D721Med (cell line): ENCODE results near the gene SBDS.
A peak's percentile ranks its signal among the peaks of the same experiment; 100 is the strongest.
"Not testable (repeated sequence)": the region's sequence is repeated elsewhere in the genome, so short reads cannot be mapped to it uniquely, and the experiment has no call there.

Experiments used
- DNase-seq: peaks from one replicate; pipeline ENCODE4 v3.0.0; 2011; ENCODE audit warnings: low spot score; ENCODE audit not compliant: insufficient read length
- FAIRE-seq: peaks from 2 replicates; lab custom pipeline; 2011; peaks lifted over from hg19 to GRCh38; lab: Jason Lieb, UNC
- TF ChIP-seq, protein P1 (sequence below): IDR thresholded peaks from 2 replicates; pipeline ENCODE4 v1.5.1; 2012; ENCODE audit warnings: mild to moderate bottlenecking, control low read depth; ENCODE audit not compliant: insufficient read depth; ENCODE audit errors: missing control alignments

Gene SBDS

DNA sequence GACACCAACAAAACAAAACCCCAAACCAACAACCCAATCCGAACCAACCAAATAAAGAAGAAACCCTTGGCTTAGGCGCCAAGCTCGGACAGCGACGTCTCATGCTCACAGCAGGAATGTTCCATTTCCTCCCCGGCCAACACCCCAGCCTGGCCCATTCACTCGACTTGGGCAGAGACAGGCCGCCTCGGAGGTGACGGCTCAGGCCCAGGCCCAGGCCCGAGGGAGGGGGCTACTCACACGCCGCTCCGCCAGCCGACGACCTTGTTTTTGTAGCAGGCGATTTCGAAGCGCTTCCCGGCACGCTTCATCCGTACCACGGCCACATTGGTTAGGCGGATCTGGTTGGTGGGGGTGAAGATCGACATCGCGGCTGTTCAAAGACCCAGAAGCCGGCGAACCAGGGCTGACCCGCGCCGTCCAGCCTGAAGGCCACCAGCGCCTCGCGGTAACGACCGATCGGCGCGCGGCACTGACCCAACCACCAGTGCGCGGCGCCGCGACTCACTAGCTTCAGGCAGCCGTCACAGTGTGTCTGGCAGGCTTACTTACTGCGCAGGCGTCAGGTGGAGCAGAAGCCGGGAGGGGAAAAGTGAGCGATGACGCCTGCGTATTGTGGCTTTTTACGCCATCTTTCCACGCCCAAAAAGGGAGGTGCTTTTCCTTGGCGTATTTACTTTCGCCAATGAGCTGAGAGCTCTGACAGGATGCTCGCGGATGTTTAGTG is at the start of gene SBDS:
Gene SBDS, minus strand, starts transcription at position 537 of the 727 bp plus-strand sequence. Its CDS starts 169 bp downstream, at position 368.
- TF ChIP-seq, protein P1, sequence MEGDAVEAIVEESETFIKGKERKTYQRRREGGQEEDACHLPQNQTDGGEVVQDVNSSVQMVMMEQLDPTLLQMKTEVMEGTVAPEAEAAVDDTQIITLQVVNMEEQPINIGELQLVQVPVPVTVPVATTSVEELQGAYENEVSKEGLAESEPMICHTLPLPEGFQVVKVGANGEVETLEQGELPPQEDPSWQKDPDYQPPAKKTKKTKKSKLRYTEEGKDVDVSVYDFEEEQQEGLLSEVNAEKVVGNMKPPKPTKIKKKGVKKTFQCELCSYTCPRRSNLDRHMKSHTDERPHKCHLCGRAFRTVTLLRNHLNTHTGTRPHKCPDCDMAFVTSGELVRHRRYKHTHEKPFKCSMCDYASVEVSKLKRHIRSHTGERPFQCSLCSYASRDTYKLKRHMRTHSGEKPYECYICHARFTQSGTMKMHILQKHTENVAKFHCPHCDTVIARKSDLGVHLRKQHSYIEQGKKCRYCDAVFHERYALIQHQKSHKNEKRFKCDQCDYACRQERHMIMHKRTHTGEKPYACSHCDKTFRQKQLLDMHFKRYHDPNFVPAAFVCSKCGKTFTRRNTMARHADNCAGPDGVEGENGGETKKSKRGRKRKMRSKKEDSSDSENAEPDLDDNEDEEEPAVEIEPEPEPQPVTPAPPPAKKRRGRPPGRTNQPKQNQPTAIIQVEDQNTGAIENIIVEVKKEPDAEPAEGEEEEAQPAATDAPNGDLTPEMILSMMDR = peak; percentile 25
- DNase-seq = not testable (repeated sequence)
- peak; percentile 60 for FAIRE-seq

DNA sequence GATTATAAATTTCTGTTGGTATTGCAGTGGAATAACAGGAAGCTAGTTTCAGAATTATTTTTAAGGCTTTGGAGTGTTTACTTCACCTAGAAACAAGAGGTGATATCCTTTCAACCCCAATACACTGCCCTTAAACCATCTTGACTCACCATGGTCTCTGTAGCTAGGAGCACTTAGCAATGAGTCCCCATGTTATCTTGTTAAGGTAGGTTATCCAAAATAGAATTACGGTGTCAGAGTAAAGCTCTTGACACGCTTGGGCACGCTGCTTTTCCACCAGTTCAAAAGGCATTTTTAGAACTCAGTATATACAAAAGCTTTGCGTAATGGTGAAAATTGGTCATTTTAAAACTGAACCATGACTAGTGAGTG is 48.2 kb upstream of the SBDS start:
- FAIRE-seq, DNase-seq: not testable (repeated sequence)

DNA sequence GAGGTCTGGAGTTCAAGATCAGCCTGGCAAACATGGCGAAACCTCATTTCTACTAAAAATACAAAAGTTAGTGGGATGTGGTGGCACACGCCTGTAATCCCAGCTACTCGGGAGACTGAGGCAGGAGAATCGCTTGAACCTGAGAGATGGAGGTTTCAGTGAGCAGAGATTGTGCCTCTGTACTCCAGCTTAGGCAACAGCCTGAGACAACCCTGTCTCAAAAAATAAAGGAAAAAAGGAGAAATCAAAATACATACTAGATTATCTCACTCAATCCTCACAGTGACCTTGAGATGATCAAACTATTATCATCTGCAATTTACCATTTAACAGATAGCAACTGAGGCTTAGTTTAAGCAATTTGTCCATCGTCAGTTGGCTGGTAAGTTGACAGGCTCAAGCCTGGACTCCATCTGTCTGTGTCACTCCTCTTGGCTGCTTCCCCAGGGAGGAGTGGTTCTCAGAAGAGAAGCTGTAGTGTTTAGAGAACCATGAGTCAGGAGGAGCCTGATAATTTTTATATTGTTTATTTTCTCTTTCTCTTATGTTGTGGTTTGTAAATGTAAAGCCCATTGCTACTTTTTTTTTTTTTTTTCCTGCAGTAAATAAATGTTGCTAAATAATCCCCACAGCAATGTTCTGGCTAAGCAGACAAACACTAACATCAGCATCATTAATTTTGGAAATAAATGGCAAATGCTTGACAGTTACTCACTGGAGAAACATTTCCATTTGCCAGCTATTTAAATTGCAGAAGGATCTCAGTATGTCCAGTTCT is 47.6 kb upstream of the SBDS start:
- FAIRE-seq = peak; percentile 64
- not testable (repeated sequence) for DNase-seq

DNA sequence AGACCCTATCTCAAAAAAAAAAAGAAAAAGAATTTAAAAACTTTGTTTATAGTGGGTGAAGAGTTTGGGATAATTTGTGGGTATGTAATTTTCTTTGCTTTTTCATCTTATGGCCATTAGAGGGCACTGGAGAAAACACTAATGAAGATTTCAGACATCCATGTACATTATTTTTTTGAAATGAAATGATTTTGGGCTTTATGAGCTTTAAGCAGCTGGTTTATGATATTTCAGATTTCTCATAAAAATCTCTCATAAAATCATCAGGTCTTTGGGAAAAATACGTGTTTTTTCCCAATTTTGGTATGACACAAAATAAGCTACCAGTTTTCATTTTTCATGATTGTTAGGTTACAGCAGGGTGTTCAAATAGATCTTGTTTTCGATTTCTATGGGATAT is 45.4 kb upstream of the SBDS start:
- TF ChIP-seq, protein P1 = peak; percentile 22
- peak; percentile 89 for FAIRE-seq
- DNase-seq = not testable (repeated sequence)

DNA sequence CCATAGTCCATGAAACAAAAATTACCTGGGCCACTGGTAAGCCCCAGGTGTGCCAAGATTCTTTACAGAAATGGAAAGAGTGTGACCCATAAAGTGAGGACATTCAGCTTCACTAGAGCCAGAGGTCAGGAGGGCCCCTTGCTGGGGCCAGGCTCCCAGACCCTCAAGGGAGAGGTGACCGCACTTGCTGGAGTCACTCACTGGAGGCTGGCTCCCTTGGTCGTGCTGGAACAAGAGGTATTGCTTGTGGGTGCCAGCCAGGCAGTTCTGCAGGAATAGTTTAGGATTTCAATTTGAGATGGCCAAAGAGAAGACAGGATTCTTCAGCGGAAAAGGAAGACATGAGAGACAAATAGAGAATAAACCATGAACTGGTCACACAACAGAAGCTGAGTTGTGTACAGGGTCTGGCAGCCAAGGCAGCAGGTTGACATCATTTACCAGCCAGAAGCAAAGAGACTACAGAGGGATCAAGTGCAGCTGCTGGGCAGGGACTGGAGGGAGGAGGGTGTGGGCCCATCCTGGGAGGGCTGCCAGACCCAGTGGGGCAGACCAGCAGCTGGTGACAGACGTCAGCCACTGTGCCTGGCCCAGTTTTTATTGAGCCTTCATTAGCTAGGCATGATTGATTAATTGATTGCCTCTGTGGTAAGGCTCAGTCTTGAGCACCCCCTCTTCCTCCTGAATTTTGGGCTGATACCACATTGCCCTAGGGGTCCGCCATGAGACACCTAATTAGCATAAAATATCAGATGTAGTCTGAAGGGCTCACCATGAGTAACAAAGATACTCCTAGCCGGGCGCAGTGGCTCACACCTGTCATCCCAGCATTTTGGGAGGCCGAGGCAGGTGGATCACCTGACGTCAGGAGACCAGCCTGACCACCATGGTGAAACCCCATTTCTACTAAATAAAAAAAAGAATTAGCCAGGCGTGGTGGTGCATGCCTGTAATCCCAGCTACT is 41.3 kb upstream of the SBDS start:
- FAIRE-seq = not testable (repeated sequence)

DNA sequence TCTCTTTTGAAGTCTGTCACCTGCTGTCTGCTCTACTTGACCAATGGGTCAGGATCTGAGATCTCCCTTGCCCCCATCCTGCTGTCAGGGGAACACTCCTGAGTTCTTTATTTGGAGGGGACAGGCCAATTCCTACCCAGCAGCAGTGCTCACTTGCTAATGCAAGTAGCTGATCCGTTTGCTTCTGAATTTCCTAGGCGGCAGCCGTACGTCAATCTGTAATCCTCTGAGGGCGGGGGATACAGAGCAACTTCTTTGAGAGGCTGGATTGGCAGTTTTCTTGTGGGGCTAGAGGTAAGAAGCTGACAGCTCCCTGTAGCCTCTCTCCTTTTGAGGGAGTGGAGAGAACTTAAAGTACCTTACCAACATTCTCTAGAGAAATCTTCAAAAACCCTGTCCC is 37.9 kb upstream of the SBDS start:
- FAIRE-seq (no peak), DNase-seq (no peak)
- TF ChIP-seq, protein P1 = no peak

More for the DNA sequence above, 41.3 kb upstream of the SBDS start:
- DNase-seq = not testable (repeated sequence)

DNA sequence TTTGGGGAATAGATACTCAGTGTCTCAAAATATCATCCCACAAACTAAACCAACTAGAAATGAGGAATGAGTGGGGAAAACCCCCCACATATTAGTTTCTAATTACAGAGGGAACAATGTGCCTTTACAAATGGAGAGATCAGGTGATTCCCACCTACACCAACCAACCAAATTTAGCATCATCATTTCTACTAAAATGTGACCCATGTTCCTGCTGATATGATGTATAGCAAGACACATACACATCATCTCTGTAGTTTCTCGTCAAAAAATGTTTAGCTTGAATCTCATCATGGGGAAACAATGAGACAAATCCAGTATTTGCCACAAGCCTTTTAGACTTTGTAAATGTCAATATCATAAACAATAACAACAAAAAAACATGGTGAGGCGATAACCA is 36.3 kb upstream of the SBDS start:
- FAIRE-seq = peak; percentile 35

DNA sequence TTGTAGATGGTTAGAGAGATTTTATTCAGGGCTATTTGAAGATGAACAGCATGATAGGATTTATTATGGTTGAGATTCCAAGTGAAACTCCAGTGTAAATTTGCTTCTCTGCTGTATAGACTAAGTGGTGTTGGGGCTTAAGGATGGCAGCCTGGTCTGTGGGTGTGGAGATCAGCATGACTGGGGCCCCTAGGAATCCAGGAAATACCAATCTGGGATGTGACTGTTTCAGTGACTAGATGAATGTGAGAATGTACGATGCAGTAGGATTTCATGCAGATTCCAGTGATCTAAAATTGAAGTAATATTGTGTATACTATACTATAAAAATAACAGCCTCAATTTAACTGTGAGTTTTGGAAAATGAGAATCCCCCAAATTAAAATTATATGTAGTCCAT is 30.1 kb upstream of the SBDS start:
- not testable (repeated sequence) for FAIRE-seq, DNase-seq

More for the DNA sequence above, 36.3 kb upstream of the SBDS start:
- DNase-seq = not testable (repeated sequence)

DNA sequence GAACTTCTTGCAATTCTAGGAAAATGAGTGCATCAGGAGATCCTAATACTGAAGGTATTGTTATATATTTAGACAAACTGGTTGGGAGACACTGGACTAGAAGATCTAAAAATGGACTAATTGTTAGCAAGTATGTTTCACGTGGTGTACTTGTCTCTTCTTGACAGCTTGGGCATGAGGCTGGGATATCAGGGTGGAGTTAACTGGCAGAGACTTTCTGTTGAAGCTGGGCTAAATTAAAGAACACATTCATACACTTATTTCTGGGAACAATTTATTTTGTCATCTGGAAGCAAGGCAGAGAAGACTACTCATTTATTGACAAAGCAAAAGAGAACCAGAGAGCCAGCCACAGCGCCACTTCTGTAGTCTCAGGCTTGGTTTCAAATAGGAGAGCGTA is 27.1 kb upstream of the SBDS start:
- TF ChIP-seq, protein P1 = no peak
- DNase-seq = no peak
- FAIRE-seq = no peak
